Neural crest cell (in vitro differentiated cells): ENCODE results near the gene TGM4. TPM values are rescaled to one million over a fixed set of nuclear protein-coding genes. Genes with fewer than 3 reads are reported as not detected.

ENCODE experiments used
- DNase-seq: peaks from one replicate; pipeline ENCODE4 v3.0.0; 2021; ENCODE audit warnings: low read depth, mixed read lengths, low spot score
- H3K27ac Mint-ChIP-seq: one replicate; pipeline ENCODE4 v1.8.0; 2021; ENCODE audit warnings: mild to moderate bottlenecking, mixed read lengths; ENCODE audit not compliant: unreplicated experiment
- H3K27me3 Mint-ChIP-seq: 2 replicates; pipeline ENCODE4 v1.8.0; 2021; ENCODE audit warnings: low read depth, mild to moderate bottlenecking, mixed read lengths
- H3K36me3 Mint-ChIP-seq: 2 replicates; pipeline ENCODE4 v1.8.0; 2021; ENCODE audit warnings: low read depth, mild to moderate bottlenecking, mixed read lengths
- H3K4me1 Mint-ChIP-seq: 2 replicates; pipeline ENCODE4 v1.8.0; 2021; ENCODE audit warnings: mixed read lengths
- H3K4me3 Mint-ChIP-seq: one replicate; pipeline ENCODE4 v1.8.0; 2021; ENCODE audit warnings: mild to moderate bottlenecking, mixed read lengths
- H3K9me3 Mint-ChIP-seq: 2 replicates; pipeline ENCODE4 v1.8.0; 2021; ENCODE audit warnings: mixed read lengths
- long read RNA-seq: library from polyadenylated mRNA; unstranded; transcript quantifications from one replicate; pipeline ENCODE4 v2.0.0, GENCODE V29; 2020
- total RNA-seq: library from RNA; stranded (reverse); gene quantifications from 2 replicates; pipeline ENCODE4 v1.2.1, GENCODE V29; 2021
- TF ChIP-seq, protein P1 (sequence below): fragments of 200-600 bp; sonication (generic); conservative IDR thresholded peaks from 2 replicates; pipeline ENCODE4 v1.5.0; 2021; ENCODE audit warnings: antibody characterized with exemption, mild to moderate bottlenecking

TGM4 gene
- not detected in 2 replicates for total RNA-seq
- long read RNA-seq: 0 reads

DNA sequence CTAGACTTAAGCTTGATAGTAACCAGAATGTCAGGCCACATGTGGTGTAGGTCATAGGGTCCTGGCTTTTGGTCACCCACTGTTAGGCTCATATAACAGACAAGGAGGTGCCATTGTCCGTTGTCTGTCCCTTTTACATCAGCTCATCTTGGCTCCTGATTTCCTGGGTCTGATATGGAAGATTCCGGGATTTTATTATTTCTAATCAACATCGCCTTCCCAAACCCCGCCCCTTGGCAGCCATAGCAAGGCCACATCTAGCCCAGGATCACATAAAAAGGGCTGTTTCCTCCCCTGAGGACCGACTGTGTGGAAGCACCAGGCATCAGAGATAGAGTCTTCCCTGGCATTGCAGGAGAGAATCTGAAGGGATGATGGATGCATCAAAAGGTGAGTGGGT is at the start of gene TGM4:
TSS of gene TGM4 (plus strand) at position 301 of the 400 bp plus-strand sequence. CDS start at position 372, 71 bp downstream.
- Mint-ChIP-seq H3K4me3 (no peak within 1 kb of the TSS), H3K36me3 (no peaks in the 10 kb centered on the region), H3K9me3 (no peaks in the 10 kb centered on the region), H3K27me3 (no peaks in the 10 kb centered on the region), H3K27ac (no peak within 1 kb of the TSS), H3K4me1 (no peaks in the 10 kb centered on the region)
- TF ChIP-seq, protein P1, sequence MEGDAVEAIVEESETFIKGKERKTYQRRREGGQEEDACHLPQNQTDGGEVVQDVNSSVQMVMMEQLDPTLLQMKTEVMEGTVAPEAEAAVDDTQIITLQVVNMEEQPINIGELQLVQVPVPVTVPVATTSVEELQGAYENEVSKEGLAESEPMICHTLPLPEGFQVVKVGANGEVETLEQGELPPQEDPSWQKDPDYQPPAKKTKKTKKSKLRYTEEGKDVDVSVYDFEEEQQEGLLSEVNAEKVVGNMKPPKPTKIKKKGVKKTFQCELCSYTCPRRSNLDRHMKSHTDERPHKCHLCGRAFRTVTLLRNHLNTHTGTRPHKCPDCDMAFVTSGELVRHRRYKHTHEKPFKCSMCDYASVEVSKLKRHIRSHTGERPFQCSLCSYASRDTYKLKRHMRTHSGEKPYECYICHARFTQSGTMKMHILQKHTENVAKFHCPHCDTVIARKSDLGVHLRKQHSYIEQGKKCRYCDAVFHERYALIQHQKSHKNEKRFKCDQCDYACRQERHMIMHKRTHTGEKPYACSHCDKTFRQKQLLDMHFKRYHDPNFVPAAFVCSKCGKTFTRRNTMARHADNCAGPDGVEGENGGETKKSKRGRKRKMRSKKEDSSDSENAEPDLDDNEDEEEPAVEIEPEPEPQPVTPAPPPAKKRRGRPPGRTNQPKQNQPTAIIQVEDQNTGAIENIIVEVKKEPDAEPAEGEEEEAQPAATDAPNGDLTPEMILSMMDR: no peak
- DNase-seq: no peak

DNA sequence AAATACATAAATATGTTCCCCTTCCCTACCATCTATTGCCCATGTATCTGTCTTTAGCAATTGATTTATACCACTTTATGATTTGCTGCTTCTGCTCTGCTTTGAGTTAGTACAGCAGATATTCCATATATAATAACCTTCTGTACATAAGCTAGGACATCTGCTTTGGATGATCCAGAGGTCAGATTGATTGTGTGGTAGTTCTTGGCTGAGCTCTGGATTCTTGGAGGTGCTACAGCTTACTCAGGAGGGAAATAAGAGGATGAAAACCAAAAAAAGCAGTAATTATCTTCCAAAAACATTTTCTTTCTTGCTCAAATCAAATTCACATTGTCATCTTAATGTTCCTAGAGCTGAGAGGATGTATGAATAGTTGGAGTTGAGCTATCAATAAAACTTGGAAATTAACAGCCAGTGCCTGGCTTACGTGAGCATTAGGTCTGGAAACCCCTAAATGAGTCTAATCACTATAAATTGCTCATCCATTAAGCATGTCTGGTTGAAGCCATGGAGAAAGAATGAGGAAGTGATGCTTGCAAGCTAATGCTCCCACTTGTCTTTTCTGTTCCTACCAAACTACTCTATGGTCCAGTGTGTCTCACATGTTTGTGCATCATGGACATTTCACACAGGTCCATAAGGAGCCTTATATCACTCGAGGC is 49.0 kb upstream of the TGM4 start:
- no peak overlapping the region for H3K4me3 Mint-ChIP-seq
- no peaks in the 10 kb centered on the region for H3K4me1 Mint-ChIP-seq
- no peaks in the 10 kb centered on the region for H3K27me3 Mint-ChIP-seq
- no peaks in the 10 kb centered on the region for H3K9me3 Mint-ChIP-seq
- TF ChIP-seq, protein P1: no peak
- H3K36me3 Mint-ChIP-seq: peaks cover 37% of the 10 kb centered on the region
- no peak for DNase-seq
- no peak overlapping the region for H3K27ac Mint-ChIP-seq

DNA sequence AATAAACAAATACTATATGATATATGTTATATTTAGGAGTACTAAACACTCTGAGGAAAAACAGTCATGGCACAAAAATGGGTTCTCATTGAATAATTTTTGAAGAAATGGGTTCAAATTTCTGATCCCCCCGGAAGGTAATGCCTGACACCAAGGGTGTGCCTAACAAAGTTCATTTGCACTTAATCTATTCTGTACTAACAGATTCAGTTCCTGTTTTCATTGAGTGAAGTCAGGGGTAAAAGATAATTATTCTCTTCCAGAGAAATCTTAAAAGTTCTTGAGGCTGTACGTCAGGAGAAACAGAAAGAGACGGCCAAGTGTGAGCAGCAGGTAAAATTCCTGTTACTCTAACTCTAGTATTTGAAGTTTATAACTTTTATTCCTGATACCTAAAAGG is 47.2 kb upstream of the TGM4 start:
- no peak overlapping the region for H3K27ac Mint-ChIP-seq
- DNase-seq: no peak
- no peaks in the 10 kb centered on the region for H3K27me3 Mint-ChIP-seq
- TF ChIP-seq, protein P1: no peak
- no peak overlapping the region for H3K4me3 Mint-ChIP-seq
- H3K9me3 Mint-ChIP-seq: no peaks in the 10 kb centered on the region
- no peaks in the 10 kb centered on the region for H3K4me1 Mint-ChIP-seq
- peaks cover 33% of the 10 kb centered on the region for H3K36me3 Mint-ChIP-seq

DNA sequence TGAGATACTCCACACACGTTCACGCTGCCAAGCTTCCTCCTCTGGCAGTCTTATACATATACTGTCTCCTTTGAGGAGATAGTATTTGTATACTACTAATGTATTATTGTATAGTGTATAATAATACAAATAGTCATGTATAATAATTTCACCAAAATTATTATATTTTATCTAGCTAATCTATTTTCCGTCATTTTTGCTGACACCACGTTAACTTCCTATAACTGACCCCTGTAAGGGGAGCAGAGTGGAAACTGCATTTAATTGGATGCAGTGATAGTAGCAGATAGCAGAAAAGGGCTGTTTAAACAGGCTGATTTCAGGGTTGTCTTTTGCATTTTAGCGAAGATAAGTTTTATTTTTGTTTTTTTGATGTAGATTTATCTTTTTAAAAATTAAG is 43.2 kb upstream of the TGM4 start:
- Mint-ChIP-seq H3K27me3 (no peaks in the 10 kb centered on the region), H3K36me3 (peaks cover 23% of the 10 kb centered on the region), H3K27ac (no peak overlapping the region), H3K9me3 (peaks cover 4% of the 10 kb centered on the region), H3K4me3 (no peak overlapping the region), H3K4me1 (no peaks in the 10 kb centered on the region)
- TF ChIP-seq, protein P1: no peak
- no peak for DNase-seq

DNA sequence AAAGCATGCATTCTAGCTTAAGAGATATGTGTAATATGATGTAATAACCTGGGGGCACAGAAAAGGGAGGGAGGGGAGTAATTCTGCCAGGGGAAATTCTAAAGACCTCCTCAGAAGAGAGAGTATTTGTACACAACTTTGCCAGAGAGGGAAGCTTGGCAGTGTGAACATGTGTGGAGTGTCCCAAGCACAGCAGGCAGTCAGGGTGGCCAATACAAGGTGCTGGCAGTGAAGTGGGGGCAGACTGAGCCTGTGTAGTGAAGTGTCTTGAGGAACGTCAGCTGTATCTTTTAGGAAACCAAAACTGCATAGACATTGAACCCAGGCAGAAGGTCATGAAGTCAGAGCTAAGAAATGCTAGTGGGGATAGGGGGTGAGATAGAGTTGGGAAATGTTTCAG is 42.4 kb upstream of the TGM4 start:
- H3K9me3 Mint-ChIP-seq: peaks cover 10% of the 10 kb centered on the region
- H3K27ac Mint-ChIP-seq: no peak overlapping the region
- peaks cover 27% of the 10 kb centered on the region for H3K36me3 Mint-ChIP-seq
- H3K27me3 Mint-ChIP-seq: no peaks in the 10 kb centered on the region
- no peak overlapping the region for H3K4me3 Mint-ChIP-seq
- TF ChIP-seq, protein P1: no peak
- H3K4me1 Mint-ChIP-seq: no peaks in the 10 kb centered on the region
- no peak for DNase-seq
